GM15510 (cell line): ENCODE measurements around the gene DOCK2.

Experiments used
- POLR2A ChIP-seq: IDR thresholded peaks from 3 replicates; pipeline ENCODE4 v1.6.1; 2011; ENCODE audit warnings: borderline replicate concordance; ENCODE audit not compliant: insufficient read length; ENCODE audit errors: extremely low read depth

The DOCK2 gene

DNA sequence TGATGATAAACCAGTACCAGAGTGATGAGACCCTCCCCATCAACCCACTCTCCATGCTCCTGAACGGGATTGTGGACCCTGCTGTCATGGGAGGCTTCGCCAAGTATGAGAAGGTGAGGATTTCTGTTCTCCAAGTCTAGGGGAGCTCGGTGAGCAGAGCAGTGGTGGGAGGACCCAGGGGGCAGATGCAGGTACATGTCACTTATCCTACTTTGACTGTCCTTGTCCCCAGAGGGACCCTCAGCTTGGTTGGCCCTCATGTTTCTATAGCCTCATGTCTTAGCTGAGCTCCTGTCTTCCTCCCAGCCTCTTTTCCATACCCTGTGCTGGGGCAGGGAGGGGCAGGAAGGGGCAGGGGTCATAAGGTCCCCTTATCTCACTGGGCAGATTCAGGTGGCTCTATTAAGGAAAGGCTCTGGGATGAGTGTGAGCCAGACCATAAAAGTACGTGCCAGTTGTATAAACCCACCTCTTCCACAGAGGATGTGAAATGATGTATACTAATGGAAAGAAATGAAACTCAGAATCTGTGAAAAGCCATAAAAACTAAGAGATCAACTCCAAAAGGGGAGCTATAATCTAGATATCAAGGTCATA, 430.6 kb downstream of the DOCK2 start:
- no peak for TF ChIP-seq POLR2A

- TF ChIP-seq POLR2A = no peak
These were observed 432.4 kb downstream of the DOCK2 start for GRCh38 chr5:170069512-170069911.

DNA sequence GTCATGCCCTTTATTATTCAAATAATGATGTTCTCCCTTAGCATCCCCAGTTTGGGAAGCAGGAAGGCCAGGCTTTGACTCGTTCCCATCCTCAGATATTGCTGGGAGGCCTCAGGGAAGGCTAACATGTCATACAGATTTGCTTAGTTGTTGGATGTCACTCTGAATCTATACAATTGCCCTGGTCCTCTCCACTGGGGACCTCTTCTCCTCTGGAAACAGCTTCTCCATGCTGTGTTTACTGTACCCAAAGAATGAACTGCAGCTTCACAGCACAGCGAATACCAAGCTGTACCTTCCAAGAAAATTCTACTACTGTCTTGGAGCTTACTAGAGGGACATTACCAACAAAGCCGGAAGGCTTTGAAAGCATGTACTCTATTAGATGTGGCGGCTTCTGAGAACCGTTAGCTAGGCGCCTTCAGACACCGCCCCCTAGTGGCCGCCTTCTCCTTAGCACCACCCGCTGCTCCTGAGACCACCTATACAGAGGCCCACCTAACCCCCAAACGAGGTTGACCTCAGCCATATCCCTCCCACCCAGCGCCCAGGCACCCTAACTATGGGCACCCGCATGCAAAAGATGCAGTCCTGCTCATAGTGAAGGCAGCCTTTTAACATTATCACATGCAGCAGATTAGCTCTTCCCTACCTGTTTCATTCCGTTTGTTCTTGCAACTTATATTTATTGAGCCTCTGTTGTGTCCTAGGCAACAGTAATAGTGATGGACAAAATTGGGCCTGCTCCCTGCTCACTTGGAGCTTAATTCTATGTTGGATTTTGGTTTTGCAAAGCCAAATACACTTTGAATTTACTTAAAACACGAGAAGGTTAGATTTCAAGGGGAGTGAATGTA, 433.7 kb downstream of the DOCK2 start:
- no peak for TF ChIP-seq POLR2A

DNA sequence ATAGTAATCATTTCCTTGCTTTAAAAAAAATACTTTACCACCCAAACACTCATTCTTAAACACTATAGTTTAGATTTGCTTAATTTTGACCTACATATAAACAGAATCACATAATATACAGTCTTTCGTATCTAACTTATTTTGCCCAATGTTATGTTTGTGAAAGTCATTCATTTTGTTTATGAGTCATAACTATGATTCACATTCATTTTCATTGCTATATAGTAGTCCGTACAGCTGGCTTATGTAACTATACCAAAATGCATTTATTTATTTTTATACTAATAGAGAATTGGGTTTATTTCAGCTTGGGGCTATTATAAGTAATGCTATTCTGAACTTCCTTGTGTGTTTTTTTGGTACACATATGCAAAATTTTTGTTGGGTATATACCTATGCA, 434.7 kb downstream of the DOCK2 start:
- no peak for TF ChIP-seq POLR2A

GRCh38 chr5:170075696-170076095, 438.6 kb downstream of the DOCK2 start:
- no peak for TF ChIP-seq POLR2A

DNA sequence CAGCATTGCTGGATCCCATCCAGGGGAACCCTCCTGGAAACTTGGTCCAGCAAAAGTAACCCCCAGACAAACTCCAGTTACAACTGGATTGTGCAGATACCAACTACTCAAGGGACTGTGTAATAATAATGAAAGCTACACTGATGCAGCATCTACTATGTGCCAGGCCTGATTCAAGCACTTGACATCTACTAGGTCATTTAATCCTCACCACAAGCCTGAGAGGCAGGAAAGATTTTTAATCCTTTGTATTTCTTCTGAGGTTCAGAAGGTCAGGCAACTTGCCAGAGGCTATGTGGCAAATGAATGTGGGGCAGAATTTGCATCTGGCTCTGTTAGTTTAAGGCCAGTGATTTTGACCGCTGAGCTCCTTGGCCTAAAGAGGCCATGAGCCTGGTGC, 439.1 kb downstream of the DOCK2 start:
- TF ChIP-seq POLR2A = no peak

- no peak for TF ChIP-seq POLR2A
These were observed 439.7 kb downstream of the DOCK2 start for GRCh38 chr5:170076739-170077138.

- TF ChIP-seq POLR2A = no peak
These were observed 440.5 kb downstream of the DOCK2 start for GRCh38 chr5:170077526-170077925.

GRCh38 chr5:170078458-170078857, 441.4 kb downstream of the DOCK2 start:
- no peak for TF ChIP-seq POLR2A

DNA sequence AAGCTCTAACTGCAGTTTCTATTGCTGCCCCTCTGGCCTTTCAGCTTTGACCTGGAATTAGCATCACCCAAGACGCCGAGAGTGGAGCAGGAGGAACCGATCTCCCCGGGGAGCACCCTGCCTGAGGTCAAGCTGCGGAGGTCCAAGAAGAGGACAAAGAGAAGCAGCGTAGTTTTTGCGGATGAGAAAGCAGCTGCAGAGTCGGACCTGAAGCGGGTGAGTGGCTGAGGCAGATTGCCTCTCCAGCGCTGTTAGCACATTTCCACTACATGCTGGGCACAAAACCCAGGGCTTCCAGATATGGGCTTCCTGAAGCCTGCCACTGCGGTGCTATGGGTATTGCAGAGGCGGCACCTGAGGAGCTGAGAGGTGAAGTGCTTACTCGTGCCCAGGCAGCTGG, 441.9 kb downstream of the DOCK2 start:
- no peak for TF ChIP-seq POLR2A

GRCh38 chr5:170080217-170080616, 443.1 kb downstream of the DOCK2 start:
- no peak for TF ChIP-seq POLR2A

DNA sequence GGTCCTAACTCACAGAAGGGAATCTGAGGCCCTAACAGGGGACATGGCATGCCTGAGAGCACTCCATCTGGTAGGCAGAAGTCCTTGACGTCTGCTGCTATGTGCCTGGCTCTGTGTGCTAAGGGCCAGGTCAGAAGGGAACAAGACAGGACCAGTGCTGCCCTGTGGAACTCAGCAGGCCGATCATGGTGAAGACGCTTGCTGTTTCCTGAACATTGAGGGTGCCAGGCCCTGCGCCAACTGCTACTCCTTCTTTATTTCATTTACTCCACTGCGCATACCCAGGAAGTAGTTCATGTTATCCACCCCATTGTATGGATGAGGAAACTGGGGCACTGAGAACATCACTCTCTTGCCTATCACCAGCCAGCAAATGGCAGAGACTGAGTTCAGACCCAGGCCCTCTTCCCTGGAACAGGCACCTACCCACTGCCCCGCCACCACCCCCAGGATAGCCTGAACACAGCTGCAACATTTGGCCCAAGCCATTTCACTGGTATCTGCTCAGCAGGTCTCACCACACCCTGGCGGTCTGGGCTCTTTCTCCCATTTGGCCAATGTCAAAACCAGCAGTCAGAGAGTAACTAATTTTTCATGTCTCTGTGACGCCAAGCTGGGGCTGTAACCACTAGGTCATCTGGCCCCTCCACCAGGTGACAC, 443.8 kb downstream of the DOCK2 start:
- TF ChIP-seq POLR2A = no peak

- TF ChIP-seq POLR2A = no peak
These were observed 444.5 kb downstream of the DOCK2 start for GRCh38 chr5:170081616-170082015.

DNA sequence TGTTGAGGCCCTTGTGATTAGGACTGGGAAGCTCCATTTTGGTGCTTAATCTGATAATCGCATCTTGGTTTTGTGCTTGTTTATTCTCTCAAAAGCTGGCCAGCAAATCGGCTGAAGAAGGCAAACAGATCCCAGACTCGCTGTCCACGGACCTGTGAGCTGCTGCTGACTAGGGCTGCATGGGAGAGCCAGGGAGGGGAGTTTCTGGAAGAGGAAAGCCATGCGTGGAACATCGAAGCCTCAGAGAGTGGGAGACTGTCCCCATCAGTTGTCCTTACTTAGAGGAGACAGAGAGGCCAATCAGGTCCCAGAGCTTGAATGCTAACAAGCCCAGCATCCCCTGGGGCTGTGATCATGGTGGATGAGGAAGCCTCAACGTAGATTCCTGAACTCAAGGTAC, 445.6 kb downstream of the DOCK2 start:
- TF ChIP-seq POLR2A = no peak

DNA sequence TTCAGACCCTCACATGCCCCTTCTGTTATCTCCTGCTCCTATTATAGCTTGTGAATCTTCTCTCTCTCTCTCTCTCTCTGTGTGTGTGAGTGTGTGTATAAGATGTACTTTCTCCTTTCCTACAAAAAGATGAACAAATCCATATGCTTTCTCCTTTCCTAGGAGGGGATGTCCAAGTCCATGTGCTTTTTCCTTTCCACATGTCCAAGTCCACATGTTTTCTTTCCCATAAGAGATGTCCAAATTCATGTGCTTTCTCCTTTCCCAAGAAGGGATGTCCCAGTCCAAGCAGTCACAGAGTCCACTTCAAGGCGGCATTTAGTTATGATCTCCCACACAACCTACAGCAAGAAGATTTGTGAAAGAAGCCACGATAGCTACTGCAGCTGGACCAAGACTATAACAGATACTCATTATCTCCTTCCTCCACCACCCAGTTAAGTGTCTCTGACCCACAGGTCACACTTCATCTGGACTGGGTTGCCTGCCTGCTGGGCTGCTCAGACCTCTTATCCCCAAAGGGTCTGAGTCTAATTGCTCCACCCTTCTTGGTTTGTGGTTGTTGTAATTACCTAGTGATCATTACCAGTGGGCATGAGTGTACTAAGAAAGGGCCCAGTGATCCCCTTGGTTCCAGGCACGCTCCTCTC, 450.2 kb downstream of the DOCK2 start:
- TF ChIP-seq POLR2A = no peak

DNA sequence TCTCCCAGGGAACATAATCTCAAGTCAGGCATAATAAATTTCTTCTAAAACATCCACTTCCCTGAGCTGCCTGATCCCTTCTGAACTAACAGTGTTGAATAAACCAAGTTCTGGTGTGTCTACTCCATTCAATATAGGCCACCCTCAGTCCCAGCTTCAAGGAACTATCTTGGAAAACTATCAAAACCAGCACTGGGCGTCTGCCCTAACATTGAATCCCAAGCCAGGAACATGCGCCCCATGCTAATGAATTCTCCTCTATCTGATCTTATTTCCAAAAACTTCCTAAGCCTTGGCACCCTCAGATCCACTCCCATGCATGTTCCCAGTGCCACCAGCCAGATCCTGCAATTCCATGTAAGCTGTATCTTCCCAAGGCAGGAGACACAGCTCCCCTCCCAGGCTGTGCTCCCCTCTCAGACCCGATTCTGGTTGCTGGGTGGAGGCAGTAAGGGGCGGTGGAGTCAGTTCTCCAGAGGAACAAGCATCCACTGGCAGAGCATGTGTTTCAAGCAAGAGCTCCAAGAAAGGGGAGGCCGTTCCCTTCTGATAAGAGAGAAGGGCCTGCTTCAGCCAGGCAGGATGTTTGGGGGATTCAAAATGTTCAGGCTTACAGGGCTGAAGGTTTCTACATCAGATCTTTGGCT, 455.5 kb downstream of the DOCK2 start:
- no peak for TF ChIP-seq POLR2A

DNA sequence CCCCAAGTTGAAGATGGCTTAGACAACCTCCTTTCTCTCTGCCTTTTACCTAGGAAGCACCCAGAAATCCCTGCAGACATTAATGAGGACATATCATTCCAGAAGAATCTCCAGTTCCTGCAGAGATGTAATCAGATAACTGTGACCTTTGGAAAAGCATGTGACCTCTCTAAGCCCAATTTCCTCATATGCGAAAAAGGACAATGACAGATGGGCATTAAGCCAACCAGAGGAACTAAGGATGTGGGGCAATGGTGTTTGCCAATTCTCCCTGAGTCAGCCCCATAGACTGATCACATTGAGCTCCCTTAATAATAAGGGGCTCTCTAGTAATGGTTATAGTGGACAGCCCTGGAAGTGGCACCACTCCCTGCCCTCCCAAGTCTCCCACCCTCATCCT, 458.6 kb downstream of the DOCK2 start:
- no peak for TF ChIP-seq POLR2A
